NCI-H1417 treated with DMSO at 0.1 percent for 48 hours (cell line): Measurements from ENCODE around the gene CLTB.

ENCODE experiments used
- DNase-seq: peaks from one replicate; lab custom pipeline; 2025; lab: John Stamatoyannopoulos, UW

The CLTB gene

GRCh38 chr5:176401281-176402205 is 14.8 kb downstream of the CLTB start:
- no peak for DNase-seq

- no peak for DNase-seq
Observed at GRCh38 chr5:176400382-176401156, 15.8 kb downstream of the CLTB start.

- no peak for DNase-seq
Observed at GRCh38 chr5:176397736-176398420, 18.5 kb downstream of the CLTB start.

GRCh38 chr5:176396330-176396729 is 20.0 kb downstream of the CLTB start:
- DNase-seq, result no peak

- no peak for DNase-seq
Observed at GRCh38 chr5:176394881-176395675, 21.3 kb downstream of the CLTB start.

- DNase-seq, result no peak
Observed at GRCh38 chr5:176394096-176394495, 22.2 kb downstream of the CLTB start.

- no peak for DNase-seq
Observed at GRCh38 chr5:176392526-176392925, 23.8 kb downstream of the CLTB start.

GRCh38 chr5:176391999-176392398 is 24.3 kb downstream of the CLTB start:
- no peak for DNase-seq

- DNase-seq, result no peak
Observed at GRCh38 chr5:176391479-176391878, 24.9 kb downstream of the CLTB start.

- no peak for DNase-seq
Observed at GRCh38 chr5:176389135-176390123, 26.9 kb downstream of the CLTB start.

- peak; percentile 78 for DNase-seq
Observed at GRCh38 chr5:176388444-176389134, 27.8 kb downstream of the CLTB start, which contains the start of the genes HIGD2A and NOP16. Gene HIGD2A (plus strand): TSS chr5:176388751. CDS start chr5:176388820, 69 bp downstream. Gene NOP16 (minus strand): TSS chr5:176388598. CDS start chr5:176388539, 59 bp downstream.

- no peak for DNase-seq
Observed at GRCh38 chr5:176388003-176388443, 28.3 kb downstream of the CLTB start.

- no peak for DNase-seq
Observed at GRCh38 chr5:176387384-176387925, 28.9 kb downstream of the CLTB start.

- DNase-seq, result no peak
Observed at GRCh38 chr5:176386491-176386890, 29.8 kb downstream of the CLTB start.

GRCh38 chr5:176384991-176385390 is 31.3 kb downstream of the CLTB start:
- DNase-seq, result no peak

GRCh38 chr5:176384366-176384930 is 31.9 kb downstream of the CLTB start:
- no peak for DNase-seq

- DNase-seq, result no peak
Observed at GRCh38 chr5:176383961-176384360, 32.4 kb downstream of the CLTB start.

- no peak for DNase-seq
Observed at GRCh38 chr5:176383248-176383905, 33.0 kb downstream of the CLTB start.
